Astrocyte (in vitro differentiated cells and primary cell): ENCODE results near the gene ATG101.

ENCODE experiments used
- CTCF ChIP-seq: IDR thresholded peaks from 2 replicates; pipeline ENCODE4 v1.5.1; 2011; ENCODE audit warnings: low read depth, mild to moderate bottlenecking, inconsistent platforms, low read length, moderate library complexity; ENCODE audit not compliant: insufficient read depth
- EZH2 ChIP-seq: IDR thresholded peaks from 2 replicates; pipeline ENCODE4 v1.6.1; 2012; ENCODE audit warnings: mild to moderate bottlenecking, low read length, inconsistent platforms; ENCODE audit not compliant: insufficient read depth

GRCh38 chr12:52073531-52074381 lies 4.0 kb downstream of the ATG101 start:
- TF ChIP-seq EZH2 (no peak), CTCF (no peak)
